Activated naive CD8-positive, alpha-beta T cell treated with anti-CD3 and anti-CD28 coated beads for 36 hours (primary cell): ENCODE results near the gene UBA6. TPM values are rescaled to one million over a fixed set of nuclear protein-coding genes. Genes with fewer than 3 reads are reported as not detected.
A peak's percentile ranks its signal among the peaks of the same experiment; 100 is the strongest.

Experiments
- DNase-seq: peaks from one replicate; pipeline ENCODE4 v3.0.0; 2021
- H3K27ac Mint-ChIP-seq: one replicate; pipeline ENCODE4 v1.8.0; 2022; ENCODE audit warnings: mild to moderate bottlenecking, moderate library complexity, mixed read lengths
- H3K27me3 Mint-ChIP-seq: one replicate; pipeline ENCODE4 v1.8.0; 2022; ENCODE audit warnings: mild to moderate bottlenecking, mixed read lengths
- H3K36me3 Mint-ChIP-seq: one replicate; pipeline ENCODE4 v1.8.0; 2021; ENCODE audit warnings: mild to moderate bottlenecking, mixed read lengths
- H3K4me1 Mint-ChIP-seq: one replicate; pipeline ENCODE4 v1.8.0; 2021; ENCODE audit warnings: mixed read lengths
- H3K4me3 Mint-ChIP-seq: one replicate; pipeline ENCODE4 v1.8.0; 2022; ENCODE audit warnings: mild to moderate bottlenecking, moderate library complexity, mixed read lengths
- H3K9me3 Mint-ChIP-seq: one replicate; pipeline ENCODE4 v1.8.0; 2022; ENCODE audit warnings: mixed read lengths
- total RNA-seq, 2 experiments: library from RNA; stranded (reverse); gene quantifications; one replicate each; pipeline ENCODE4 v1.2.3, GENCODE V29; 2021

UBA6 gene
- total RNA-seq, 2 experiments from 2014 or later: 74.4 to 85.6 TPM

GRCh38 chr4:67700116-67700737 lies 728 bp downstream of the UBA6 start:
- Mint-ChIP-seq H3K4me3 (peak overlapping the region; percentile 98), H3K4me1 (peaks cover 47% of the 10 kb centered on the region), H3K27me3 (no peaks in the 10 kb centered on the region), H3K9me3 (peaks cover 5% of the 10 kb centered on the region), H3K36me3 (peaks cover 40% of the 10 kb centered on the region), H3K27ac (peak overlapping the region; percentile 98)
- DNase-seq: no peak

GRCh38 chr4:67699603-67700002 lies 1.4 kb downstream of the UBA6 start:
- no peak overlapping the region for H3K27ac Mint-ChIP-seq
- peaks cover 1% of the 10 kb centered on the region for H3K9me3 Mint-ChIP-seq
- H3K4me1 Mint-ChIP-seq: peaks cover 42% of the 10 kb centered on the region
- peaks cover 39% of the 10 kb centered on the region for H3K36me3 Mint-ChIP-seq
- no peaks in the 10 kb centered on the region for H3K27me3 Mint-ChIP-seq
- H3K4me3 Mint-ChIP-seq: peak overlapping the region; percentile 98
- no peak for DNase-seq

DNA sequence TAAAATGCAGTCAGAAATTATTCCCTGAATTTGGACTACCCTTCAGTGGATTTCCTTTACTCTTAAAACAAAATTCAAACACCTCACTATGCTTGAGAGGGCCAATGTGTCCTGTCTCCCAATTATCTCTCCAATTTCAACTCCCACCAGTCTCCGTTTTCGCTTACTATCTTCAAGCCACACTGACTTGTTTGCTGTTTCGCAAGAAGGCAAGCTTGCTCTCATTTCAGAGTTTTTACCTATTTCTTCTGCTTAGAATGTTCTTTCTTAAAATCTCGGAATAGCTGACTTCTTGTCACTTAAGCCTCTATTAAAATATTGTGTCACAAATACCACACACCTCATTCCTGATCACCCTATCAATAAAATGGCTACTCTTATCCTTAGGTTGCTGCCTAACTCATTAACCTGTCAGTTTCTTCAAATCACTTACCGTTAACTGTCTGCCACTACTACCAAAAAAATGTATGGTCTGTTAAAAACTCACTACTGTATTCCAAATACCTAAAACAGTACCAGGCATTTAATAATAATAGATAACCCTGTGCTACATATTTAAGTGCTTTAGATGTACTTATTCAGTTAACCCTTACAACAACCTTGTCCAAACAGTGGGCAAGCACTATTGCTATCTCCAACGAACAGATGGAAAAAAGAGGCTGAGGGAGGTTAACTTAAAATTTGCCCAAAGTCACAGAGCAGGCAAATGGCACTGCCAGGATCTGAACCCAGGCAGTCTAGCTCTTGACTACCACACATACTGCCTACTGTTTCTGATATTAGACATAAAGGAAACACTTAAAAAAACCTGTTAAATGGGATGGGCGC lies 2.9 kb downstream of the UBA6 start:
- H3K27me3 Mint-ChIP-seq: no peaks in the 10 kb centered on the region
- no peak overlapping the region for H3K4me3 Mint-ChIP-seq
- DNase-seq: no peak
- peaks cover 4% of the 10 kb centered on the region for H3K9me3 Mint-ChIP-seq
- H3K36me3 Mint-ChIP-seq: peaks cover 36% of the 10 kb centered on the region
- peaks cover 32% of the 10 kb centered on the region for H3K4me1 Mint-ChIP-seq
- no peak overlapping the region for H3K27ac Mint-ChIP-seq

DNA sequence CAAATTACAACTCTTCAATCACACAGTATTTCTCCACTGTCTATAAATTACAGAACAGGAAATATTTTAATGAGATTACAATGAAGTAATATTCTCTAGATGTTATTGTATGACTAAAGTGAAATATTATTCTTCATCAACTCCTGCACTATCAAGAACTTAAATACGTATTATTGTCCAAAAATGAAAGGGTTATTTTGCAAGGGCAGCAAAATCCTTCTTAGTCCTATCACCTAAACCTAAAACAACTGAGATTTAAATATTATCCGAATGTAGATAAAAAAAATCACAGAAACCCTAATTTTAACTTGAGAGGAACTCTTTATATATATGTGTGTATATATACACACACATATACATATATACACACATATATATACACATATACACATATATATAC lies 4.9 kb downstream of the UBA6 start:
- Mint-ChIP-seq H3K4me1 (peaks cover 33% of the 10 kb centered on the region), H3K9me3 (peaks cover 6% of the 10 kb centered on the region), H3K27me3 (no peaks in the 10 kb centered on the region), H3K36me3 (peaks cover 48% of the 10 kb centered on the region), H3K4me3 (no peak overlapping the region), H3K27ac (no peak overlapping the region)
- DNase-seq: no peak

DNA sequence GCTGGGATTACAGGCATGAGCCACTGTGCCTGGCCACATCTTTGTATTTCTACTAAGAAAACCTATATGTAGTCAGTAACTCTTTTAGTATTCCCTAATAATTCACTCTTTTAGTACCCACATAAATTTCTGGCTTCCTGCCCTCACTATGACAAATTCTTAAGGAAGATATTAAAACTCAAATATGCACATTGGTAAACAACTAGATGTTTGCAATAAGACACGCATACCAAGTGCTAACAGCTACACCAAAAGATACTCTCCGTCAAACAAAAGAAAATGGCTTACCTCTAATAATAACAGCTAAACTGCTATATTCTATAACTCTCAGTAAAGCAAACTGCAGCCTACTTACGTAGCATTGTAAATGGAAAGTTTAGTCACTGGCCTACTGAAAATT lies 6.3 kb downstream of the UBA6 start:
- H3K4me1 Mint-ChIP-seq: peaks cover 32% of the 10 kb centered on the region
- DNase-seq: no peak
- H3K27me3 Mint-ChIP-seq: no peaks in the 10 kb centered on the region
- H3K4me3 Mint-ChIP-seq: no peak overlapping the region
- H3K27ac Mint-ChIP-seq: no peak overlapping the region
- peaks cover 6% of the 10 kb centered on the region for H3K9me3 Mint-ChIP-seq
- peaks cover 56% of the 10 kb centered on the region for H3K36me3 Mint-ChIP-seq

GRCh38 chr4:67691328-67691727 lies 9.6 kb downstream of the UBA6 start:
- Mint-ChIP-seq H3K27me3 (no peaks in the 10 kb centered on the region), H3K36me3 (peaks cover 52% of the 10 kb centered on the region), H3K4me3 (no peak overlapping the region), H3K9me3 (peaks cover 6% of the 10 kb centered on the region), H3K27ac (no peak overlapping the region), H3K4me1 (peaks cover 23% of the 10 kb centered on the region)
- no peak for DNase-seq

- Mint-ChIP-seq H3K4me3 (no peak overlapping the region), H3K27ac (no peak overlapping the region), H3K9me3 (peaks cover 3% of the 10 kb centered on the region), H3K27me3 (no peaks in the 10 kb centered on the region), H3K4me1 (peaks cover 35% of the 10 kb centered on the region), H3K36me3 (peaks cover 41% of the 10 kb centered on the region)
- no peak for DNase-seq
These were observed 13.3 kb downstream of the UBA6 start for GRCh38 chr4:67687636-67688035.

GRCh38 chr4:67685532-67685859 lies 15.5 kb downstream of the UBA6 start:
- H3K4me1 Mint-ChIP-seq: peaks cover 28% of the 10 kb centered on the region
- no peak overlapping the region for H3K27ac Mint-ChIP-seq
- peaks cover 30% of the 10 kb centered on the region for H3K36me3 Mint-ChIP-seq
- H3K4me3 Mint-ChIP-seq: no peak overlapping the region
- H3K9me3 Mint-ChIP-seq: no peaks in the 10 kb centered on the region
- H3K27me3 Mint-ChIP-seq: no peaks in the 10 kb centered on the region
- no peak for DNase-seq

DNA sequence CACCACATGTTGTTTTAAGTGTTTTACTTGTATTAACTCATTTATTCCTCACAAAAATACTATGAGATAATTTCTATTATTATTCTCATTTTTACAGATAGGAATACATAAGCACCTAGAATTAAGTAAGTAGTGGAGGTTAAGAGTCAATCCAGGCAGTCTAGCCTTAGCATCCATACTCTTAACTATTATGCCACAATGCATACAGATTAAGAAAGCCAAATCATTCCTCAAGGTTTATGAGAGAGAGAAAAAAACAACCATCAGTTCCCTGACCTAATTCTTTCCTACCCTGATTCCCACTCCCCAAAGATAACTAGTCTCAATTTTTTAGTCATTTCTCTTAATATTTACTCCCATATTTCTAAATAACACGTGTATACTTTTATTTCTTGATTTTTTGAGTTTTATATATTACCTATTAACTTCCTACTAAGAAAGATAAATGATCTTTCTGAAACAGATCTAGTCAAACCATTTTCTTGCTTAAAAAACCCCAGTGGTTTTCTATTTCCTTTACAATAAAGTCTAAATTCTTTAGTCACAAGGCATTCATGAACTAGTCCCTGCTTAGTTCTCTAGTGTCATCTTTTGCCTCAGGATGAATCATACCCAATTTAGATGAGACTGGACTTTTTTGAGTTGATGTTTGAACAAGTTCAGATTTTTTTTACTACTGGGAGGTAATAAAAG lies 16.0 kb downstream of the UBA6 start:
- no peaks in the 10 kb centered on the region for H3K9me3 Mint-ChIP-seq
- no peak overlapping the region for H3K27ac Mint-ChIP-seq
- H3K4me3 Mint-ChIP-seq: no peak overlapping the region
- H3K4me1 Mint-ChIP-seq: peaks cover 29% of the 10 kb centered on the region
- H3K27me3 Mint-ChIP-seq: no peaks in the 10 kb centered on the region
- no peak for DNase-seq
- peaks cover 32% of the 10 kb centered on the region for H3K36me3 Mint-ChIP-seq

DNA sequence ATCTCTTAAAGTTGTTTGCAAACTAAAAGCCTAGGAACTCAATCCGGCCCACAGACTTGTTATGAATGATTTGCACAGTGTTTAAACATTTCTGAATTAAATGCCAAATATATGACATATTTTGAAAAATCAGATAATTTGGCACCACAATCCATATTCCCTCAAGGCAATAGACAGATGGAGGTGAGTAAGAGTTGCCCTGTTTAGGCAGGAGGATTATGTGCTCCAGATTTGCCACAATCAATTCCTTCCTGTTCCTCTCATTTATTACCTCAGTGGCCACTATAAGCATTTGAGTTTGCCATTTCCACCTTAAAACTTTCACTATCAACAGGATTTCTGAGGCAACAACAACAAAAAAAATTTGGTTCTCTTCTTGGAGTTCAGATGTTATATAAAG lies 18.7 kb downstream of the UBA6 start:
- DNase-seq: no peak
- H3K4me3 Mint-ChIP-seq: no peak overlapping the region
- H3K27ac Mint-ChIP-seq: no peak overlapping the region
- H3K4me1 Mint-ChIP-seq: peaks cover 28% of the 10 kb centered on the region
- no peaks in the 10 kb centered on the region for H3K9me3 Mint-ChIP-seq
- H3K36me3 Mint-ChIP-seq: peaks cover 33% of the 10 kb centered on the region
- H3K27me3 Mint-ChIP-seq: no peaks in the 10 kb centered on the region

- Mint-ChIP-seq H3K4me3 (no peak overlapping the region), H3K27me3 (no peaks in the 10 kb centered on the region), H3K9me3 (no peaks in the 10 kb centered on the region), H3K36me3 (peaks cover 34% of the 10 kb centered on the region), H3K4me1 (peaks cover 21% of the 10 kb centered on the region), H3K27ac (no peak overlapping the region)
- DNase-seq: no peak
These were observed 20.3 kb downstream of the UBA6 start for GRCh38 chr4:67680581-67681222.

GRCh38 chr4:67678612-67679011 lies 22.3 kb downstream of the UBA6 start:
- H3K9me3 Mint-ChIP-seq: no peaks in the 10 kb centered on the region
- peaks cover 36% of the 10 kb centered on the region for H3K36me3 Mint-ChIP-seq
- no peak overlapping the region for H3K4me3 Mint-ChIP-seq
- H3K27me3 Mint-ChIP-seq: no peaks in the 10 kb centered on the region
- H3K27ac Mint-ChIP-seq: no peak overlapping the region
- no peak for DNase-seq
- H3K4me1 Mint-ChIP-seq: peaks cover 12% of the 10 kb centered on the region

GRCh38 chr4:67674098-67674497 lies 26.9 kb downstream of the UBA6 start:
- no peak overlapping the region for H3K4me3 Mint-ChIP-seq
- no peak overlapping the region for H3K27ac Mint-ChIP-seq
- H3K36me3 Mint-ChIP-seq: peaks cover 32% of the 10 kb centered on the region

DNA sequence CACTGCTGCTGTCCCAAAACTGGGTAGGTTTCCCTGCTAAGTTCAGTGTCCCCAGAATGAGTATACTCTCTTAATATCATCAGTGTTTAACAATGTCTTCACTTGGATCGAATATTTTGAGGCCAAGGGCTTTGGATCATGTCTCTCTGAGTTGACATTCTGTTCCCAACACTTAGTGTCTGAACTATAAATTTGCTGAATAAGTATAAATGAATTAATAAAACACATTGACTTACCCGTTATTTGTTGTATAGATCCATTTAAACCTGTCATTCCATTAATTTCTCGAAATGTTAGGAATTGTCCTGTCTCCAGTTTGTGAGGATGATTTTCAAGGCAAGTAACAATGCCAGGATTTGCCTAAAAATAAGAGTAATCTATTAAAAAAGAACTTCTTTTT lies 32.6 kb downstream of the UBA6 start:
- Mint-ChIP-seq H3K4me3 (no peak overlapping the region), H3K36me3 (peaks cover 23% of the 10 kb centered on the region), H3K4me1 (no peaks in the 10 kb centered on the region), H3K9me3 (no peaks in the 10 kb centered on the region), H3K27me3 (no peaks in the 10 kb centered on the region), H3K27ac (no peak overlapping the region)
- no peak for DNase-seq

More at GRCh38 chr4:67674098-67674497, 26.9 kb downstream of the UBA6 start:
- no peak for DNase-seq
- Mint-ChIP-seq H3K4me1 (peaks cover 5% of the 10 kb centered on the region), H3K9me3 (no peaks in the 10 kb centered on the region), H3K27me3 (no peaks in the 10 kb centered on the region)

DNA sequence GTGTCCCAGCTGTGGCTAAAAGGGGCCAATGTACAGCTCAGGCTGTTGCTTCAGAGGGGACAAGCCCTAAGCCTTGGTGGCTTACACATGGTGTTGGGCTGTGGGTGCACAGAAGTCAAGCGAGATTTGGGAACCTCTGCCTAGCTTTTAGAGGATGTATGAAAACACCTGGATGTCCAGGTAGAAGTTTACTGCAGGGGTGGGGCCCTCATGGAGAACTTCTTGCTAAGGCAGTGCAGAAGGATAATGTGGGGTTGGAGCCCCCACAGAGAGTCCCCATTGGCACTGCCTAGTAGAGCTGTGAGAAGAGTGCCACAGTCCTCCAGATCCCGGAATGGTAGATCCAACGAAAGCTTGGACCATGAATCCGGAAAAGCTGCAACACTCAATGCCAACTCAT lies 40.5 kb downstream of the UBA6 start:
- no peak for DNase-seq
- H3K36me3 Mint-ChIP-seq: peaks cover 68% of the 10 kb centered on the region
- H3K4me3 Mint-ChIP-seq: no peak overlapping the region
- peaks cover 21% of the 10 kb centered on the region for H3K9me3 Mint-ChIP-seq
- peaks cover 14% of the 10 kb centered on the region for H3K4me1 Mint-ChIP-seq
- no peaks in the 10 kb centered on the region for H3K27me3 Mint-ChIP-seq
- H3K27ac Mint-ChIP-seq: no peak overlapping the region
